GM18951 (cell line): ENCODE data around the gene TGFBR1.

ENCODE experiments used
- POLR2A ChIP-seq: IDR thresholded peaks from 4 replicates; pipeline ENCODE4 v1.6.1; 2011; ENCODE audit warnings: mild to moderate bottlenecking; ENCODE audit not compliant: insufficient read length, insufficient read depth; ENCODE audit errors: extremely low read depth
- in situ Hi-C: fragments of 300-500 bp; cut with MboI; formaldehyde crosslinking; loops from one replicate; pipeline ENCODE4 v1.12.0; 2022; ENCODE audit warnings: low sequenced_read_pairs, mixed read lengths, inconsistent platforms; ENCODE audit not compliant: unreplicated experiment

Gene TGFBR1

GRCh38 chr9:99104459-99105151 is at the start of gene TGFBR1:
Gene TGFBR1, plus strand, starts transcription at chr9:99105113. Its CDS starts 93 bp downstream, at chr9:99105206.
- TF ChIP-seq POLR2A = no peak
- in situ Hi-C loops = no loop called here

- no peak for TF ChIP-seq POLR2A
- in situ Hi-C loops = no loop called here
Measured at GRCh38 chr9:99055384-99055783, 49.5 kb upstream of the TGFBR1 start.

GRCh38 chr9:99056186-99056585 is 48.7 kb upstream of the TGFBR1 start:
- TF ChIP-seq POLR2A = no peak
- in situ Hi-C loops = no loop called here

GRCh38 chr9:99056886-99057664 is 47.8 kb upstream of the TGFBR1 start:
- TF ChIP-seq POLR2A = no peak
- in situ Hi-C loops = no loop called here

- in situ Hi-C loops = no loop called here
- no peak for TF ChIP-seq POLR2A
Measured at GRCh38 chr9:99057665-99058625, 47.0 kb upstream of the TGFBR1 start.

GRCh38 chr9:99058964-99059921 is 45.7 kb upstream of the TGFBR1 start:
- in situ Hi-C loops = no loop called here
- TF ChIP-seq POLR2A = no peak

- in situ Hi-C loops = no loop called here
Measured at GRCh38 chr9:99060621-99061020, 44.3 kb upstream of the TGFBR1 start.

GRCh38 chr9:99062549-99062948 is 42.4 kb upstream of the TGFBR1 start:
- TF ChIP-seq POLR2A = no peak
- in situ Hi-C loops = no loop called here

More at GRCh38 chr9:99060621-99061020, 44.3 kb upstream of the TGFBR1 start:
- no peak for TF ChIP-seq POLR2A

GRCh38 chr9:99063522-99063921 is 41.4 kb upstream of the TGFBR1 start:
- TF ChIP-seq POLR2A = no peak
- in situ Hi-C loops = no loop called here

GRCh38 chr9:99066571-99066970 is 38.3 kb upstream of the TGFBR1 start:
- TF ChIP-seq POLR2A = no peak
- in situ Hi-C loops = no loop called here

GRCh38 chr9:99069075-99069474 is 35.8 kb upstream of the TGFBR1 start:
- in situ Hi-C loops = no loop called here
- TF ChIP-seq POLR2A = no peak

GRCh38 chr9:99069546-99069945 is 35.4 kb upstream of the TGFBR1 start:
- in situ Hi-C loops = no loop called here
- no peak for TF ChIP-seq POLR2A
